Stimulated activated naive CD8-positive, alpha-beta T cell treated with anti-CD3 and anti-CD28 coated beads, Interleukin-15, Interleukin-2, amounts not matched to agents 100 U/mL and 50 U/mL, for 24 hours (primary cell): ENCODE results near the gene HCN4.

Source experiments
- ATAC-seq: fragments of 150-1000 bp; cut with Tn5 transposase; one replicate; pipeline ENCODE4 v1.10.0; 2021
- DNase-seq: peaks from one replicate; pipeline ENCODE4 v3.0.0; 2021

The HCN4 gene

GRCh38 chr15:73295630-73296286, 73.0 kb downstream of the HCN4 start:
- no peak for DNase-seq
- no peak for ATAC-seq

GRCh38 chr15:73293773-73294172, 75.0 kb downstream of the HCN4 start:
- no peak for ATAC-seq
- DNase-seq, result no peak

- ATAC-seq, result no peak
- no peak for DNase-seq
These were observed 77.3 kb downstream of the HCN4 start for GRCh38 chr15:73291441-73291840.

GRCh38 chr15:73287019-73287418, 81.7 kb downstream of the HCN4 start:
- ATAC-seq (no peak), DNase-seq (no peak)

- DNase-seq, result no peak
- ATAC-seq, result no peak
These were observed 82.4 kb downstream of the HCN4 start for GRCh38 chr15:73286311-73286710.

- ATAC-seq (no peak), DNase-seq (no peak)
These were observed 84.6 kb downstream of the HCN4 start for GRCh38 chr15:73284090-73284716.

GRCh38 chr15:73283366-73283962, 85.3 kb downstream of the HCN4 start:
- DNase-seq, result no peak
- ATAC-seq, result no peak

GRCh38 chr15:73282567-73283365, 86.0 kb downstream of the HCN4 start:
- DNase-seq (no peak), ATAC-seq (no peak)

GRCh38 chr15:73275862-73276261, 92.9 kb downstream of the HCN4 start:
- ATAC-seq, result no peak
- no peak for DNase-seq

GRCh38 chr15:73273181-73274002, 95.4 kb downstream of the HCN4 start:
- peak; percentile 49 for DNase-seq
- ATAC-seq, result peak; percentile 73

- ATAC-seq (no peak), DNase-seq (no peak)
These were observed 98.2 kb downstream of the HCN4 start for GRCh38 chr15:73270366-73271097.
